ENCODE data around the gene CTSA. TPM values are rescaled to one million over a fixed set of nuclear protein-coding genes. Genes with fewer than 3 reads are reported as not detected.

Gene CTSA
- total RNA-seq (2021) (123 and 132 TPM in 2 replicates), Bru-seq, nascent RNA (percentile 65 among the genes with signal in this experiment), BruChase-seq, experiment 1, labeled RNA remaining after a 2-hour chase (percentile 77 among the genes with signal in this experiment), BruChase-seq, experiment 2, labeled RNA remaining after a 6-hour chase (percentile 85 among the genes with signal in this experiment)
- long read RNA-seq, transcript CTSA-204 (15 exons, 2,149 nt) = major isoform, 158 of 190 reads
- long read RNA-seq, transcript CTSA-203 (14 exons, 1,972 nt) = minor isoform, 12 of 190 reads
- long read RNA-seq, partial matches to known transcripts = 9 of 190 reads
- long read RNA-seq, other reads (novel, unspliced or antisense) = 4 of 190 reads

DNA sequence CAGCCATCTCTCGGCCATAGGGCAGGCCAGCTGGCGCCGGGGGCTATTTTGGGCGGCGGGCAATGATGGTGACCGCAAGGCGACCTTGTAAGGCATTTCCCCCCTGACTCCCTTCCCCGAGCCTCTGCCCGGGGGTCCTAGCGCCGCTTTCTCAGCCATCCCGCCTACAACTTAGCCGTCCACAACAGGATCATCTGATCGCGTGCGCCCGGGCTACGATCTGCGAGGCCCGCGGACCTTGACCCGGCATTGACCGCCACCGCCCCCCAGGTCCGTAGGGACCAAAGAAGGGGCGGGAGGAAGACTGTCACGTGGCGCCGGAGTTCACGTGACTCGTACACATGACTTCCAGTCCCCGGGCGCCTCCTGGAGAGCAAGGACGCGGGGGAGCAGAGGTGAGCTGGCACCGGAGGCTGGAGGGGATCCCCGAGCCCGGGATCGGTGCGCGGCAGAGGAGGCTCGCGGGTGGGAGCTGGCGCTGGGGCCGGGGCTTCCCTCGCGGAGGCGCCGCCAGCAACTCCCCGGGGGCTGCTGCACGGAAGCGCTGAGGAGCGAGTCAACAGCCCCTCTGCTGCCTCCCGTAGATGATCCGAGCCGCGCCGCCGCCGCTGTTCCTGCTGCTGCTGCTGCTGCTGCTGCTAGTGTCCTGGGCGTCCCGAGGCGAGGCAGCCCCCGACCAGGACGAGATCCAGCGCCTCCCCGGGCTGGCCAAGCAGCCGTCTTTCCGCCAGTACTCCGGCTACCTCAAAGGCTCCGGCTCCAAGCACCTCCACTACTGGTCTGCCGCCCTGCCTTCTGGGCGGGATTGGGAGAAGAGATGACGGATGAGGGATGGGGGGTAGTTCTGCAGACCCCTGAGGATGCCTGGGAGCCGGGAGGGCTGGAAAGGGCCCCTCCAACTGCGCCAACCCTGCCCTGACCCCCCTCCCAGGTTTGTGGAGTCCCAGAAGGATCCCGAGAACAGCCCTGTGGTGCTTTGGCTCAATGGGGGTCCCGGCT is at the start of gene CTSA, which contains the start of gene NEURL2:
Gene CTSA, plus strand, starts transcription at position 351 of the 999 bp plus-strand sequence. Its CDS starts 234 bp downstream, at position 585.
Gene NEURL2, minus strand, starts transcription at position 224 of the 999 bp plus-strand sequence. Its CDS starts 217 bp downstream, at position 7.
- H3K36me3 ChIP-seq (ENCODE audit: low read depth) = peaks cover 12% of the 10 kb centered on the region; the same call in 1 of the 2 replicates
- H3K79me2 ChIP-seq (ENCODE audit: low read depth) = peaks cover 13% of the 10 kb centered on the region
- intact Hi-C loops (cut with micrococcal nuclease; ENCODE audit: unreplicated experiment) = loop anchor here (5.0 kb wide), 1 partner anchor 74 kb away; no protein-coding TSS in a partner anchor
- H3K4me1 ChIP-seq (replicated peaks; ENCODE audit: insufficient read depth) = peaks cover 14% of the 10 kb centered on the region; the same call in 1 of the 2 replicates
- ChIA-PET CTCF (interaction anchor here (1.0 kb wide), 1 partner anchor 13 kb away, joined by 3 read pairs; no protein-coding TSS in a partner anchor), POLR2A (ENCODE audit: unreplicated experiment) (interaction anchor here (0.6 kb wide), 1 partner anchor 42 kb away, joined by 8 read pairs; no protein-coding TSS in a partner anchor)
- BruUV-seq (replicated peaks) = no TSS peak
- no peaks in the 10 kb centered on the region for H3K9me2 ChIP-seq (ENCODE audit: insufficient read depth)
- H3K27ac ChIP-seq = no peak within 1 kb of the TSS
- TF ChIP-seq EZH2 (IDR thresholded peaks at IDR 0.05; ENCODE audit: low read depth) = no peak
- TF ChIP-seq, protein P1, sequence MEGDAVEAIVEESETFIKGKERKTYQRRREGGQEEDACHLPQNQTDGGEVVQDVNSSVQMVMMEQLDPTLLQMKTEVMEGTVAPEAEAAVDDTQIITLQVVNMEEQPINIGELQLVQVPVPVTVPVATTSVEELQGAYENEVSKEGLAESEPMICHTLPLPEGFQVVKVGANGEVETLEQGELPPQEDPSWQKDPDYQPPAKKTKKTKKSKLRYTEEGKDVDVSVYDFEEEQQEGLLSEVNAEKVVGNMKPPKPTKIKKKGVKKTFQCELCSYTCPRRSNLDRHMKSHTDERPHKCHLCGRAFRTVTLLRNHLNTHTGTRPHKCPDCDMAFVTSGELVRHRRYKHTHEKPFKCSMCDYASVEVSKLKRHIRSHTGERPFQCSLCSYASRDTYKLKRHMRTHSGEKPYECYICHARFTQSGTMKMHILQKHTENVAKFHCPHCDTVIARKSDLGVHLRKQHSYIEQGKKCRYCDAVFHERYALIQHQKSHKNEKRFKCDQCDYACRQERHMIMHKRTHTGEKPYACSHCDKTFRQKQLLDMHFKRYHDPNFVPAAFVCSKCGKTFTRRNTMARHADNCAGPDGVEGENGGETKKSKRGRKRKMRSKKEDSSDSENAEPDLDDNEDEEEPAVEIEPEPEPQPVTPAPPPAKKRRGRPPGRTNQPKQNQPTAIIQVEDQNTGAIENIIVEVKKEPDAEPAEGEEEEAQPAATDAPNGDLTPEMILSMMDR (conservative IDR thresholded peaks at IDR 0.05) = no peak; the same call in 1 of the 2 replicates
- peaks cover 46% of the 10 kb centered on the region; the same call in 1 of the 2 replicates for H3F3A ChIP-seq (ENCODE audit: insufficient read depth, low read depth)
- peak within 1 kb of the TSS; percentile 82 for H3K4me3 ChIP-seq
- no peaks in the 10 kb centered on the region for H3K27me3 ChIP-seq (ENCODE audit: insufficient read depth, low read depth)
- no peaks in the 10 kb centered on the region for H3K9me3 ChIP-seq (ENCODE audit: insufficient read depth, low read depth)
- peak; percentile 81 to 90 for DNase-seq
- H4K20me1 ChIP-seq (ENCODE audit: insufficient read depth) = no peaks in the 10 kb centered on the region
- H3K4me2 ChIP-seq = peak within 1 kb of the TSS; percentile 98
- H2AFZ ChIP-seq = peak within 1 kb of the TSS; percentile 99

DNA sequence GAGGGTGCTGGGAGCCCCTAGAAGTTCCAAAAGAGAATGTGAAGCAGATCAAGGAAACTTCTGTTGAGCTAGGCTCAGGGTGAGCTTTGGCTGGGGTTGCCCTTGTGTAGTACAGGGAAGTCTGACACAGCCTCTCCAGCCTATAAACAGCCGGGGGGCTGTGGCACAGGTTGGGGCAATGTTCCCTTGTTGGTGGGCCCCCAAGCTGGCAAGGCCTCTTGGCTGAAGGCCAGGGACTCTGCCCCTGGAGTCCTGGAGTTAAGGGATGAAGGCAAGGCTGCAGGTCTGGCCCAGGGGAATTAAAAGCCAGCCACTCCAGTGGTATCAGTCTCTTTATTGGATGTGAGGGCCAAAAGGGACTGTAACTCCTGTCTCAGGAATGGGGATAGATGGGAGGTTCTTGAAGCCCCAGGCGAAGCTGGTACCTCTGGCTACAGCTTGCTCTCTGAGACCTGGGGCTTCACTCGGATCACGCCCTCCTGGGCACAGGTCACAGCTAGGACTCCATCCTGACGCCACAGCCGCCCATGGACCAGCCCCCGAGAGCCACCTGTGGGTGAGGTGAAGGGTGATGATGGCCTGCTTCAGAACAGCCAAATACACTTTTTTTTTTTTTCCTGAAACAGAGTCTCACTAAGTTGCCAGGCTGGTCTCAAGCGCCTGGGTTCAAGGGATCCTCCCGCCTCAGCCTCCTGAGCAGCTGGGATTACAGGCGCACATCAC is 49.6 kb upstream of the CTSA start:
- no peak for DNase-seq
- intact Hi-C loops (cut with micrococcal nuclease; ENCODE audit: unreplicated experiment) = no loop called here
- H2AFZ ChIP-seq = no peak overlapping the region
- 0 out of 2 replicates have a peak, but pooled peaks cover 9% of the 10 kb centered on the region for H3K36me3 ChIP-seq (ENCODE audit: low read depth)
- H3K4me1 ChIP-seq (replicated peaks; ENCODE audit: insufficient read depth) = no peaks in the 10 kb centered on the region
- H3K4me3 ChIP-seq = no peak overlapping the region
- ChIA-PET POLR2A (ENCODE audit: unreplicated experiment) (no interaction called here), CTCF (no interaction called here)
- no peaks in the 10 kb centered on the region for H3K79me2 ChIP-seq (ENCODE audit: low read depth)
- no peaks in the 10 kb centered on the region for H4K20me1 ChIP-seq (ENCODE audit: insufficient read depth)
- peaks cover 16% of the 10 kb centered on the region; the same call in 1 of the 2 replicates for H3F3A ChIP-seq (ENCODE audit: insufficient read depth, low read depth)
- no peaks in the 10 kb centered on the region for H3K27me3 ChIP-seq (ENCODE audit: insufficient read depth, low read depth)
- TF ChIP-seq, protein P1 (conservative IDR thresholded peaks at IDR 0.05) = no peak
- TF ChIP-seq EZH2 (IDR thresholded peaks at IDR 0.05; ENCODE audit: low read depth) = no peak
- no peak overlapping the region for H3K4me2 ChIP-seq
- no TSS peak for BruUV-seq (replicated peaks)
- H3K9me3 ChIP-seq (ENCODE audit: insufficient read depth, low read depth) = no peaks in the 10 kb centered on the region
- no peak overlapping the region for H3K27ac ChIP-seq
- no peaks in the 10 kb centered on the region for H3K9me2 ChIP-seq (ENCODE audit: insufficient read depth)

Measured in PC-9 (cell line).